ENCODE measurements around the gene ITPK1.

Gene ITPK1

GRCh38 chr14:93155667-93156066 lies 39.9 kb upstream of the ITPK1 start:
- no peak for TF ChIP-seq CTCF (IDR thresholded peaks at IDR 0.05; ENCODE audit: insufficient read depth, low read depth, low read length, missing control alignments)
- DNase-seq (ENCODE audit: low read depth) = no peak
- H3K4me3 ChIP-seq (ENCODE audit: low read depth, low read length) = no peak overlapping the region

GRCh38 chr14:93153121-93153520 lies 37.4 kb upstream of the ITPK1 start:
- TF ChIP-seq CTCF (IDR thresholded peaks at IDR 0.05; ENCODE audit: insufficient read depth, low read depth, low read length, missing control alignments) = no peak
- no peak for DNase-seq (ENCODE audit: low read depth)
- no peak overlapping the region for H3K4me3 ChIP-seq (ENCODE audit: low read depth, low read length)

GRCh38 chr14:93150227-93151208 lies 34.8 kb upstream of the ITPK1 start:
- no peak overlapping the region for H3K4me3 ChIP-seq (ENCODE audit: low read depth, low read length)
- TF ChIP-seq CTCF (IDR thresholded peaks at IDR 0.05; ENCODE audit: insufficient read depth, low read depth, low read length, missing control alignments) = no peak
- no peak for DNase-seq (ENCODE audit: low read depth)

- H3K4me3 ChIP-seq (ENCODE audit: low read depth, low read length) = no peak overlapping the region
- no peak for TF ChIP-seq CTCF (IDR thresholded peaks at IDR 0.05; ENCODE audit: insufficient read depth, low read depth, low read length, missing control alignments)
- no peak for DNase-seq (ENCODE audit: low read depth)
These were observed 33.3 kb upstream of the ITPK1 start for GRCh38 chr14:93148979-93149378.

GRCh38 chr14:93146119-93146518 lies 30.4 kb upstream of the ITPK1 start:
- DNase-seq (ENCODE audit: low read depth) = peak; percentile 53
- H3K4me3 ChIP-seq (ENCODE audit: low read depth, low read length) = no peak overlapping the region
- TF ChIP-seq CTCF (IDR thresholded peaks at IDR 0.05; ENCODE audit: insufficient read depth, low read depth, low read length, missing control alignments) = no peak

- DNase-seq (ENCODE audit: low read depth) = no peak
- TF ChIP-seq CTCF (IDR thresholded peaks at IDR 0.05; ENCODE audit: insufficient read depth, low read depth, low read length, missing control alignments) = no peak
- no peak overlapping the region for H3K4me3 ChIP-seq (ENCODE audit: low read depth, low read length)
These were observed 27.3 kb upstream of the ITPK1 start for GRCh38 chr14:93142854-93143652.

Data from GM12865 (cell line).